ENCODE results near the gene TBCD. TPM values are rescaled to one million over a fixed set of nuclear protein-coding genes. Genes with fewer than 3 reads are reported as not detected.

TBCD gene
- polyA plus RNA-seq, 1 donor: 54.9 TPM

DNA sequence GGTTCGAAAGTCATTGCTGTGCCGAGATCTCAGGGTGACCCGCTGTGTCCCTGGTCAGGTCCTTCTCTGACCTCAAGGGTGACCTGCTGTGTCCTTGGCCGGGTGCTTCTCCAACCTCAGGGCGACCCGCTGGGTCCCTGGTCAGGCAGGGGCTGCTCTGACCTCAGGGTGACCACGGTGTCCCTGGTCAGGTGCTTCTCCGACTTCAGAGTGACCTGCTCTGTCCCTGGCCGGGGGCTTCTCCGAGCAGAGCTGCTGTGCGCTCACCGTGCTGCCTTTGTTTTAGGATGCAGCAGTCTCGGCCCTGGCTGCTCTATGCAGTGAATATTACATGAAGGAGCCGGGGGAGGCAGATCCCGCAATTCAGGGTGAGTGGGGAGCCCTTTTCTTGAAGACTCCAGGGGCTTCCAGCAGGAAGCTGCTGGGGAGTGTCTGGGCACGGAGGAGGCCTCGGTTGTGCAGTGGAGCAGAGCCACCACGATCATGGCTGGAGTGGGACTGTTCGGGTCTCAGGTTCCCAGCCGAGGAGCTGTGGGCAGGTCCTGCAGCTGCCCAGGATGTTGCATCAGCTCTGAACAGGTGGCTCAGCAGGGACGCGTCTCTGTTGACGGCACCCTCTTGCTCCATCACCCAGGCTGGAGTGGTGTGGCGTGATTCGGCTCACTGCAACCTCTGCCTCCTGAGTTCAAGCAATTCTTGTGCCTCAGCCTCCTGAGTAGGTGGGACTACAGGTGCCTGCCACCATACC is 171.7 kb downstream of the TBCD start:
- DNase-seq (ENCODE audit: low read depth): no peak

GRCh38 chr17:82924214-82924613 is 172.3 kb downstream of the TBCD start:
- DNase-seq (ENCODE audit: low read depth): no peak

- no peak for DNase-seq (ENCODE audit: low read depth)
These were observed 172.9 kb downstream of the TBCD start for GRCh38 chr17:82924812-82925211.

GRCh38 chr17:82925336-82925735 is 173.5 kb downstream of the TBCD start:
- DNase-seq (ENCODE audit: low read depth): no peak

DNA sequence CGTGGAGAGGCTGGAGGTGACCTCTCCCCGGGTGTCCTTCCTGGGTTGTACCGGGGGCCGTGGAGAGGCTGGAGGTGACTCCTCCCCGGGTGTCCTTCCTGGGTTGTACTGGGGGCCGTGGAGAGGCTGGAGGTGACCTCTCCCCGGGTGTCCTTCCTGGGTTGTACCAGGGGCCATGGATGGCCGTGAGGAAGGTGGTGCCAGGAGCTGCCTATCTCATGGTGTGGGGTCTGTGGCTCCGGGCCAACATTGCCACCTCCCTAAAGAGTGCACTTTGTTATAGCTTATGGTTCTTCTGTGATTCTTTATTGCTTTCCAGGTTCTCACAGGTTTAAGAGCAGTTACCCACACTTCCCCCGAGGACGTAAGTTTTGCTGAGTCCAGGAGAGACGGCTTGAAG is 174.2 kb downstream of the TBCD start:
- DNase-seq (ENCODE audit: low read depth): no peak

- DNase-seq (ENCODE audit: low read depth): no peak
These were observed 174.9 kb downstream of the TBCD start for GRCh38 chr17:82926716-82927115.

GRCh38 chr17:82927311-82927660 is 175.4 kb downstream of the TBCD start:
- DNase-seq (ENCODE audit: low read depth): no peak

DNA sequence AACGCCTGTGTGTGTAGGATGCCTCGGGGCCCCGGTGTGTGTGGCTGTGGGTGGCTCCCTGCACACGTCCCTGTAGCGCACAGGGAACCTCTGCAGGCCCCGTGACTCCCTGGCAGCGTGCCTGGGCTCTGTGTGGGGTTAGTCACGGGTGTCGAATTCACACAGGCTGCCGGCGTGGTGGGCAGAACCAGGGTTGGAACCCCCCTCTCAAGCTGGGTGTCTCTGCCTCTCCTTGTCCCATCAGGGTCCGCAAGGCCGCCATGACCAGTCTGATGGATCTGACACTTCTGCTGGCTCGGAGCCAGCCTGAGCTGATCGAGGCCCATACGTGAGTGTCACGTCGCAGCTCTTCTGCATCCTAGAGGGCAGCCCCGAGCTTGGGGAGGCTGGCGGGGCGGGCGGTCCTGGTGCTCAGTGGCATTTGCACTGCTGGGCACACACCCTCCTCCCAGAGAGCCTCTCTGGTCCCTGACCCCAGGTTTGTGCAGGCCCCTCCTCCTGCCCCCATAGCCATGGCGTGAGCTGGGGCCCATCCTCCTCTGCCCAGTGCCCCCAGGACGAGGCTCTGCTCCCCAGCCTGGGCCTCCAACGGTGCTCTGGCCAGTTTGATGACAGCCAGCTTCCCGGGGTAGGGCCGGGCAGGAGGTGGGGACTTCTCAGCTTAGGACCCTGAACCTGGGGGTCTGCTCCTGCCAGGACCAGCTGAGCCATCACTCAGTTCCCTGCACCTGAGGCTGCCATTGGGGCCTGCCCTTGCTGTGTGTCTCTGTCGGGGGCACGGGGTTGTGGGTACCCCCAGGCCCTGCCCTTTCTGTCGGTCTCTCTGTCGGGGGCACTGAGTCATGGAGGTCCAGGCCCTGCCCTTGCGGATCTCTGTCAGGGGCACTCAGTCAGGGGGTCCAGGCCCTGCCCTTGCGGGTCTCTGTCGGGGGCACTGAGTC is 176.1 kb downstream of the TBCD start:
- no peak for DNase-seq (ENCODE audit: low read depth)

DNA sequence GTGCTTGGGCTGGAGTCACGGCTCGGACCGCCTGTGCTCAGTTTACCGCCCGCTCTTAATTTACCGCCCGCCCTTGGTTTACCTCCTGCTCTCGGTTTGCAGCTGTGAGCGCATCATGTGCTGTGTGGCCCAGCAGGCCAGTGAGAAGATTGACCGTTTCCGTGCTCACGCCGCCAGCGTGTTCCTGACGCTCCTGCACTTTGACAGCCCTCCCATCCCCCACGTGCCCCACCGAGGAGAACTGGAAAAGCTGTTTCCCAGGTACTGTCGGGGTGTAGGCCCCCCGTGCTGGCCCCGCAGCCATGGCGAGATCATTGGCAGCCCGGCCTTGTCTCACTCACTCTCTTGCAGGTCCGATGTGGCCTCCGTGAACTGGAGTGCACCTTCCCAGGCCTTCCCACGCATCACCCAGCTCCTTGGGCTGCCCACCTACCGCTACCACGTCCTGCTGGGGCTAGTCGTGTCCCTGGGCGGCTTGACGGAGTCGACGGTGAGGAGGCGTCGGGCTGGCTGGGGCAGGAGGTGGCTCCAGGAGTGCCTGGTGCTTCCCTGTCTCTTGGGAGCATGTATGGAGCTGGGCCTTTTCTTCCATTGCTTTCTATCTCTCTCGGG is 177.3 kb downstream of the TBCD start:
- no peak for DNase-seq (ENCODE audit: low read depth)

- DNase-seq (ENCODE audit: low read depth): no peak
These were observed 177.8 kb downstream of the TBCD start for GRCh38 chr17:82929676-82930042.

DNA sequence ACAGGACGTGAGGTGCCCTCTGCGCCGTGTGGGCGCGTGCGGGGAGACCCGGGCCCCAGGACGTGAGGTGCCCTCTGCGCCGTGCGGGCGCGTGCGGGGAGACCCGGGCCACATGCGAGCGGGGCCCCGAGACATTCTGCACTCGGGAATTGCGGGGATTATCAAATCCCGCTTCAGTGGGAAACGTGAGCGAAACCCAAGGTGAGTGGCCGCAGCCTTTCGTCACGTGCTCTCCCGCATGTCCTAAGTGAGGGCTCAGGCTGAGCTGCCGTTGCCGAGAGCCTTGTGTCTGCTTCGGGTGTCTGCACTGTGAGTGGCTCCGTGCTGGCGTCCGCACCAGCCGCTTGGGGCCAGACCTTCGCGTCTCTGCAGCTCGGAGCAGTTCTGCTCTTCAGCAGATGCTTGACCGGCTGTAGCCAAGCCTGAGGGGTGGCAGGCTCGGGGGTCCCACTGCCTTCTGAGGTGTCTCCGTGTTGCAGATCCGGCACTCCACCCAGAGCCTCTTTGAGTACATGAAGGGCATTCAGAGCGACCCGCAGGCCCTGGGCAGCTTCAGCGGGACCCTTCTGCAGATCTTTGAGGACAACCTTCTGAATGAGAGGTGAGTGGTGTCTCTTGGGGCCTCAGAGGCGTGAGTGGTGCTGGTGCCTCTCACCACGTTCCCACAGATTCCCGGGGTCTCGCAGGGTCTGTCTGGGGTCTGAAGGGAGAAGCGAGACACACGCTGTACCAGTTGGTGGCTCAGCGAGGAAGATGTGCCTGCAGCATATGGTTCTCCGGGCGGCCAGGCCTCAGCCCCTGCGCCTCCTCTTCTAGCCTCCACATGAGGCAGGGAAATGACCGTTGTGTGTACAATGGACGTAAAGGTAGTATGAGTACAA is 178.4 kb downstream of the TBCD start:
- DNase-seq (ENCODE audit: low read depth): no peak

DNA sequence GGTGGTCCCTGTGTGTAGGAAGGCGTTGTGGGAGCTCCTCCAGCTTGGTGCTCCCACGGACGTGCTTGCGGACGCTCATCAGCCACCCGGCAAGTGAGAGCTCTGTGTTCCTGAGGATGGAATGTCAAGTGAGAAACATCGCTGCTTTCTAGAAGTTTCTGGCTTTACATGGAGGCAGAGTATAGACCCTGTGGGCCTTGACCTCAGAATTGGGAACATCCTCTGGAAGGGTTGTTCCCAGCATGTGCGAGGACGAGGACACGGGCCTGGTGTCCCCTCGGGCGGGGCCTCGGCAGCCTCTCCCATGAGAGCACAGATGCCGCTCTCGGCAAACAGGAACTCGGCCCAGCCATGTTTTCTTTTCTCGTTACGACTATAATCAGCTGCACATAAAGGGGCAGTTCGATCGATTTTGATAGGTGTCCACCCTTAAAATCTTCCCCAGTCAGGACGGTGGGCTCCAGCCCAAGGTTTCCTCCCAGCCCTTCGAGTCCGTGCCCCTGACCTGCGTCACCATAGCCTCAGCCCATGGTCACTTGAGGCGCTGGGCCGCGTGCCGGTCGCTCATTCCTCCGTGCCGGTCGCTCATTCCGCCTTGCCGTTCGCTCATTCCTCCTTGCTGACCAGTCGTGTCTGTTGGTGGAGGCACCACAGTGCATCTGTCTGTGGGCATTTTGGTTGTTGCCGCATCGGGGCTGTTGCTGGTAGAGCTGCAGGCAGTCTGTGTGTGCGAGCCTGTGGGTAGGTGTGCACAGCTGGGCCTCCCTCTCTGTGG is 179.2 kb downstream of the TBCD start:
- no peak for DNase-seq (ENCODE audit: low read depth)

- DNase-seq (ENCODE audit: low read depth): peak; percentile 32
These were observed 180.0 kb downstream of the TBCD start for GRCh38 chr17:82931699-82932517.

GRCh38 chr17:82932518-82933310 is 180.8 kb downstream of the TBCD start:
- no peak for DNase-seq (ENCODE audit: low read depth)

DNA sequence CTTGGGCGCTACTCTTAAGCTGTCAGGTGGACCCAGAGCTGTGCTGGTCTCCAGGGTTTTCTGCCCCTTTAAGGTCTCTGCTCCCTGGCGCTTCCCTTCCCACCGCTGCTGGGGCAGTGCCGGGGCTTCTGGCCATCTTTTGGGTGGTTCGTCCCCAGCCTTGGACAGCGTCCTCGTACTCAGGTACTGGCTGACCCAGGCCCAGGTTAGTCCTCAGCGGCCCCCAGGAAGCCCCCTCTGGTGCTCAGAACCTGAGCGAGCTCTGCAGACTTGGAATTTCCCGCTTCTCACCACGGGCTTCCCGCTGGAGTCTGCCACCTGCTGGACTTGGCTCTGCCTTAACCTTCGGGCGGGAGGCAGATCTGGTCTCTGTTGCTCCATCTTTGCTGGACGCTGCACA is 182.0 kb downstream of the TBCD start:
- no peak for DNase-seq (ENCODE audit: low read depth)

- DNase-seq (ENCODE audit: low read depth): no peak
These were observed 184.3 kb downstream of the TBCD start for GRCh38 chr17:82935966-82936767.

DNA sequence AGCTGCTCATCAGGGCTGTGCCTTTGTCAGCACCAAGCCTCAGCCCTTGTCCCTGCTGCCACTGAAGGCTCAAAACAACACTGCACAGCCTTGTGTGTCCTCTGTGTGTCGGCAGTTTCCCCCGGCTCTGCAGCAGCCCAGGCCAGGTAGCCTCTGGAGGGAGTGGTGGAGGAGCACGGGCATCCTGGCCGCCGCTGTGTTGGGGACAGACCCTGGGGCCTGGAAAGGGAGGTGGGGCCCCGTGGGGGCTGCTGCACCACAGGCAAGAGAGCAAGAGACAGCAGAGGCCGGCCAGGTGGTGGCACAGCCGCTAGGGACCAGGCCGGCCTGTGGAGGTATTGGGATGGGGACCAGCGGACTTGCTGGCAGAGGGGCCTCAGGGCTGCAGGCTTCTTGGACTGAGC is 184.9 kb downstream of the TBCD start:
- no peak for DNase-seq (ENCODE audit: low read depth)

All from forelimb muscle (tissue), 1 donor.